Vagina (tissue), 2 donors: ENCODE data around the gene IRF2.

Experiments used
- CTCF ChIP-seq, 3 experiments: fragments of 450-650 bp in 2 of 3; fragments of 200-600 bp in 1 of 3; sonication (generic) in 1 of 3; IDR thresholded peaks; one replicate each; pipeline ENCODE4 v1.5.1; 2017 to 2019; ENCODE audit warnings: antibody characterized with exemption in 3 of 3, mild to moderate bottlenecking in 2 of 3, moderate library complexity in 2 of 3
- POLR2A ChIP-seq, 2 donors: fragments of 450-650 bp; IDR thresholded peaks; one replicate each; pipeline ENCODE4 v1.6.1; 2017; ENCODE audit warnings: antibody characterized with exemption in 2 of 2, mild to moderate bottlenecking in 2 of 2, moderate library complexity in 2 of 2
- POLR2AphosphoS5 ChIP-seq, 2 donors: sonication (generic); formaldehyde crosslinking; IDR thresholded peaks; one replicate each; pipeline ENCODE4 v1.9.0; 2017; ENCODE audit warnings: antibody characterized with exemption in 2 of 2, mild to moderate bottlenecking in 2 of 2, low read depth in 1 of 2; ENCODE audit not compliant: insufficient read depth in 1 of 2

GRCh38 chr4:184344899-184345572 lies 129.3 kb downstream of the IRF2 start:
- TF ChIP-seq CTCF (IDR thresholded peaks at IDR 0.05), result no peak
- no peak for TF ChIP-seq POLR2A (IDR thresholded peaks at IDR 0.05)
- TF ChIP-seq POLR2AphosphoS5 (IDR thresholded peaks at IDR 0.05; ENCODE audit: insufficient read depth in 1 of 2, low read depth in 1 of 2), result no peak
